ENCODE measurements around the gene ATF6. TPM values are rescaled to one million over a fixed set of nuclear protein-coding genes. Genes with fewer than 3 reads are reported as not detected.

Gene ATF6
- total RNA-seq, 1 donor from 2014 or later = 21.1 TPM

DNA sequence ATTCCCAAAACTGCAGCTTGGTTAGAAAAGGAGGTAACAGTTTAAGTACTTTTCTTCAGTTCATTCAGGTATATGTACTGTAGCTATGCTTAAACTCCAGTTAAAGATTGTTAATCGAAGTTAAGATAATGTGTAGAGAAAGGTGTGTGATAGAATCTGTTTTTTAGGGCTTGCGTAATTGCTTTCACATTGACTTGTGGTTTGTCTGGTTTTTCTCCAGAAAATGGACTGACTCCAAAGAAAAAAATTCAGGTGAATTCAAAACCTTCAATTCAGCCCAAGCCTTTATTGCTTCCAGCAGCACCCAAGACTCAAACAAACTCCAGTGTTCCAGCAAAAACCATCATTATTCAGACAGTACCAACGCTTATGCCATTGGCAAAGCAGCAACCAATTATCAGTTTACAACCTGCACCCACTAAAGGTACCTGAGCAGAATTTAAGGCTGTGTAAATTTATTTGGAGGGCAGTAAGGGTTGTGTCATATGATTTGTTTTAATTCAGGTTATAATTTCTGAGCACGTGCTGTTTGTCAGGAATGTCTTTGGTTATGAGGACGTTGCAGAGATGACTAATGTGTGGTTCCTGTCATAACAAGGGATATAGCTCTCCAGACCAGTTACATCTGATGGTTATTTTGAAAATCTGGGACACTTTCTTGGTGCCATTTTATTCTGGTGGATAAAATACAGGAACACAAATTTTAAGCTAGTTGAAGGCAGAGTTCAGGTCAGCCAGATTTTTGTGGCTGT is 26.0 kb downstream of the ATF6 start:
- intact Hi-C loops (cut with DNase I) = loop anchor here (2.0 kb wide), 1 partner anchor 245 kb away; no protein-coding TSS in a partner anchor
- Histone ChIP-seq H3K4me1 (no peaks in the 10 kb centered on the region), H3K36me3 (peaks cover 0 to 26% of the 10 kb centered on the region in 2 donors), H3K4me3 (no peak overlapping the region), H3K27me3 (no peaks in the 10 kb centered on the region), H3K27ac (no peak overlapping the region), H3K9me3 (no peaks in the 10 kb centered on the region)
- TF ChIP-seq POLR2A (IDR thresholded peaks at IDR 0.05) (no peak), POLR2AphosphoS5 (IDR thresholded peaks at IDR 0.05; ENCODE audit: insufficient read depth in 1 of 2, low read depth in 1 of 2) (no peak)
- TF ChIP-seq, protein P1, sequence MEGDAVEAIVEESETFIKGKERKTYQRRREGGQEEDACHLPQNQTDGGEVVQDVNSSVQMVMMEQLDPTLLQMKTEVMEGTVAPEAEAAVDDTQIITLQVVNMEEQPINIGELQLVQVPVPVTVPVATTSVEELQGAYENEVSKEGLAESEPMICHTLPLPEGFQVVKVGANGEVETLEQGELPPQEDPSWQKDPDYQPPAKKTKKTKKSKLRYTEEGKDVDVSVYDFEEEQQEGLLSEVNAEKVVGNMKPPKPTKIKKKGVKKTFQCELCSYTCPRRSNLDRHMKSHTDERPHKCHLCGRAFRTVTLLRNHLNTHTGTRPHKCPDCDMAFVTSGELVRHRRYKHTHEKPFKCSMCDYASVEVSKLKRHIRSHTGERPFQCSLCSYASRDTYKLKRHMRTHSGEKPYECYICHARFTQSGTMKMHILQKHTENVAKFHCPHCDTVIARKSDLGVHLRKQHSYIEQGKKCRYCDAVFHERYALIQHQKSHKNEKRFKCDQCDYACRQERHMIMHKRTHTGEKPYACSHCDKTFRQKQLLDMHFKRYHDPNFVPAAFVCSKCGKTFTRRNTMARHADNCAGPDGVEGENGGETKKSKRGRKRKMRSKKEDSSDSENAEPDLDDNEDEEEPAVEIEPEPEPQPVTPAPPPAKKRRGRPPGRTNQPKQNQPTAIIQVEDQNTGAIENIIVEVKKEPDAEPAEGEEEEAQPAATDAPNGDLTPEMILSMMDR (IDR thresholded peaks at IDR 0.05) = no peak
- DNase-seq (ENCODE audit: extremely low spot score in 2 of 2) = no peak

DNA sequence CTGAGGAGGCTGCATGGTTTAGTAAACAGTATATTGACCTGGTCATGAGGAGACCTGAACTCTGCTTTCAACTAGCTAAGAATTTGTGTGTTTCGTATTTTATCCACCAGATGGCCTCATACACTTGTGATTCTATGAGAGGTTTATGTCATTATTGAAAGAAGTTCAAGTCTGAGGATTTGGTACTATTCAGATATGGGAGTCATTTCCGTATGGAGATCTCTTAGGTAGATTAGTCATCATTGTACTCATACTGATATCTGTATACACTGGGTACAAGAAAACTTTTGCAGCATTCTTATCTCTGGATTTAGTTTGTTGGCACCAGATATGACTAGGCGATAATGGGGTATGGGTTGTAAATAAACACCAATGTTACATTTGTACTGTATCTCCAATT is 26.6 kb downstream of the ATF6 start:
- H3K9me3 ChIP-seq = no peaks in the 10 kb centered on the region
- peaks cover 0 to 32% of the 10 kb centered on the region in 2 donors for H3K36me3 ChIP-seq
- no peaks in the 10 kb centered on the region for H3K4me1 ChIP-seq
- no peaks in the 10 kb centered on the region for H3K27me3 ChIP-seq
- H3K4me3 ChIP-seq = no peak overlapping the region
- no peak overlapping the region for H3K27ac ChIP-seq
- TF ChIP-seq POLR2A (IDR thresholded peaks at IDR 0.05) (no peak), POLR2AphosphoS5 (IDR thresholded peaks at IDR 0.05; ENCODE audit: insufficient read depth in 1 of 2, low read depth in 1 of 2) (no peak)
- TF ChIP-seq, protein P1 (IDR thresholded peaks at IDR 0.05) = peak in 2 of 3 experiments; percentile 23 to 63
- DNase-seq (ENCODE audit: extremely low spot score in 2 of 2) = no peak
- intact Hi-C loops (cut with DNase I) = loop anchor here (2.0 kb wide), 1 partner anchor 244 kb away; no protein-coding TSS in a partner anchor

DNA sequence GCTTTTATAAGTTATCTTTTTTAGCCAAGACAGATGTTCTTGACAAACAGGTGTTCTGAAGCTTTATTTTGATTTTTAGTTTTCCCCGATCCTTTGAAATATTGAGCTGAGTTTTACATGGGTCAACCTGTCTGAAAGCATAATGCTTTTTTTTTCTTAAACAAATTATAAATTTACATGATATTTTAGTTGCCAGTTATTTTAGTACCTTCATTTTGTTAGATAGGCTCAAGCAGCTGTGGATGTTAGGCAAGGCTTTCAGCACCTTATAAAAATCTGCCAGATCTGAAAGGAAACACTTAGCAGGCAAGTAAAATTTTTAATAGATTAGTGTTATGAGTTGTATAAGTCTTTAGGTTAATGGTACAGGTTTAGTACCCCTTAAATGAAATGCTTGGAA is 33.7 kb downstream of the ATF6 start:
- TF ChIP-seq, protein P1 (IDR thresholded peaks at IDR 0.05) = no peak
- no peak for TF ChIP-seq POLR2AphosphoS5 (IDR thresholded peaks at IDR 0.05; ENCODE audit: insufficient read depth in 1 of 2, low read depth in 1 of 2)
- no peak for TF ChIP-seq POLR2A (IDR thresholded peaks at IDR 0.05)
- H3K4me3 ChIP-seq = no peak overlapping the region
- no peaks in the 10 kb centered on the region for H3K9me3 ChIP-seq
- no peaks in the 10 kb centered on the region for H3K4me1 ChIP-seq
- no peaks in the 10 kb centered on the region for H3K27me3 ChIP-seq
- DNase-seq (ENCODE audit: extremely low spot score in 2 of 2) = no peak
- peaks cover 0 to 27% of the 10 kb centered on the region in 2 donors for H3K36me3 ChIP-seq
- no peak overlapping the region for H3K27ac ChIP-seq
- intact Hi-C loops (cut with DNase I) = no loop called here

DNA sequence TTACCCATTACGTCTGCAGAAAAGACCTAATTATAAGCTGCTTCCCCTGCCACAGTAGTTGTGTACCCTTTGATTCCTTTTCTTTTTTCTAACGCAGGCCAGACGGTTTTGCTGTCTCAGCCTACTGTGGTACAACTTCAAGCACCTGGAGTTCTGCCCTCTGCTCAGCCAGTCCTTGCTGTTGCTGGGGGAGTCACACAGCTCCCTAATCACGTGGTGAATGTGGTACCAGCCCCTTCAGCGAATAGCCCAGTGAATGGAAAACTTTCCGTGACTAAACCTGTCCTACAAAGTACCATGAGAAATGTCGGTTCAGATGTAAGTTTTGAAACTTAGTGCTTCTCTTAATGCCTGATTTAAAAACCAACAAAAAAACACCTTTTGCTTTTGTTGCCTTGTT is 35.8 kb downstream of the ATF6 start:
- peaks cover 0 to 26% of the 10 kb centered on the region in 2 donors for H3K36me3 ChIP-seq
- H3K4me1 ChIP-seq = no peaks in the 10 kb centered on the region
- TF ChIP-seq, protein P1 (IDR thresholded peaks at IDR 0.05) = no peak
- TF ChIP-seq POLR2AphosphoS5 (IDR thresholded peaks at IDR 0.05; ENCODE audit: insufficient read depth in 1 of 2, low read depth in 1 of 2) (no peak), POLR2A (IDR thresholded peaks at IDR 0.05) (no peak)
- H3K4me3 ChIP-seq = no peak overlapping the region
- DNase-seq (ENCODE audit: extremely low spot score in 2 of 2) = no peak
- H3K27me3 ChIP-seq = no peaks in the 10 kb centered on the region
- H3K27ac ChIP-seq = no peak overlapping the region
- intact Hi-C loops (cut with DNase I) = no loop called here
- H3K9me3 ChIP-seq = no peaks in the 10 kb centered on the region

DNA sequence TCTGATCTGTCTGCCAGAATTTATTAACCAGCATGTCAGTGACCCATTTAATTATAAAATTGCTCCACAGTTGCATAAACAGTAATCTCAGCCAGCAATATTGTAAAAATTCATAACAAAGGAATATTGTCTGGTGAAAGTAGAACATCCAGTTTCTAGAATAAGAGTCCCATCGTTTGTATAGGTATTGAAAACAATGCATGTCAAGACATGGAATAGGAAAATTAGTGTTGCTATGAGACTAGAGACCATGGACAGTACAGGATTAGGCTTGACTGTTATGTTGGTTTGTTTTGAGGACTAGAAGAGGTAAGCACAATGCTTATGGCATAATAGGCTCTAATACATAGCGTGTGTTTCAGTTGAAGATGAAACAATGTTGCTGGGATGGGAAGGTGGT is 37.1 kb downstream of the ATF6 start:
- peaks cover 0 to 19% of the 10 kb centered on the region in 2 donors for H3K36me3 ChIP-seq
- H3K9me3 ChIP-seq = no peaks in the 10 kb centered on the region
- intact Hi-C loops (cut with DNase I) = no loop called here
- H3K27me3 ChIP-seq = no peaks in the 10 kb centered on the region
- no peak overlapping the region for H3K4me3 ChIP-seq
- DNase-seq (ENCODE audit: extremely low spot score in 2 of 2) = no peak
- TF ChIP-seq POLR2AphosphoS5 (IDR thresholded peaks at IDR 0.05; ENCODE audit: insufficient read depth in 1 of 2, low read depth in 1 of 2) = no peak
- TF ChIP-seq, protein P1 (IDR thresholded peaks at IDR 0.05) = no peak
- no peak overlapping the region for H3K27ac ChIP-seq
- no peaks in the 10 kb centered on the region for H3K4me1 ChIP-seq
